Cardiac muscle cell (in vitro differentiated cells and primary cell): Measurements from ENCODE around the gene ADAMTS12. TPM values are rescaled to one million over a fixed set of nuclear protein-coding genes. Genes with fewer than 3 reads are reported as not detected.
A peak's percentile ranks its signal among the peaks of the same experiment; 100 is the strongest.

Experiments
- DNase-seq, 2 donors: peaks; one replicate each; pipeline versions ENCODE4 v3.0.0 to v3.0.0-alpha.2; 2010 to 2017; ENCODE audit warnings: low read depth in 1 of 2, low spot score in 1 of 2
- H3K27ac ChIP-seq: fragments of 200-600 bp; sonication (generic); 2 replicates; pipeline ENCODE4 v1.5.1; 2016
- H3K27me3 ChIP-seq: fragments of 200-600 bp; sonication (generic); 2 replicates; pipeline ENCODE4 v1.6.0; 2016; ENCODE audit warnings: control low read depth
- H3K36me3 ChIP-seq: fragments of 200-600 bp; sonication (generic); 2 replicates; pipeline ENCODE4 v1.5.1; 2016; ENCODE audit warnings: control low read depth
- H3K4me1 ChIP-seq: fragments of 200-600 bp; sonication (generic); 2 replicates; pipeline ENCODE4 v1.8.1; 2017; ENCODE audit warnings: low read depth, mild to moderate bottlenecking, mixed run types
- H3K4me3 ChIP-seq: fragments of 200-600 bp; sonication (generic); 2 replicates; pipeline ENCODE4 v1.5.1; 2016; ENCODE audit warnings: mild to moderate bottlenecking
- H3K9me3 ChIP-seq: fragments of 200-600 bp; sonication (generic); 2 replicates; pipeline ENCODE4 v1.5.1; 2017; ENCODE audit warnings: low read depth, mild to moderate bottlenecking, control low read depth
- polyA plus RNA-seq: library from polyadenylated mRNA; unstranded; fragments of >200 nt; fragmentation: Nextera tagmentation; extraction: Ambion mirVana; gene quantifications from 2 replicates; pipeline ENCODE4 v1.2.1, GENCODE V29; 2016
- total RNA-seq: library from RNA; depleted of rRNA; stranded (reverse); fragments of >200 nt; gene quantifications from 2 replicates; pipeline ENCODE4 v1.2.3, GENCODE V29; 2016
- TF ChIP-seq, protein P1 (sequence below): IDR thresholded peaks from 2 replicates; pipeline ENCODE4 v1.5.1; 2012; ENCODE audit warnings: low read depth, mild to moderate bottlenecking, low read length

ADAMTS12 gene
- total and polyA plus RNA-seq, 2 experiments from 2014 or later, result 29.3 to 48.4 TPM

DNA sequence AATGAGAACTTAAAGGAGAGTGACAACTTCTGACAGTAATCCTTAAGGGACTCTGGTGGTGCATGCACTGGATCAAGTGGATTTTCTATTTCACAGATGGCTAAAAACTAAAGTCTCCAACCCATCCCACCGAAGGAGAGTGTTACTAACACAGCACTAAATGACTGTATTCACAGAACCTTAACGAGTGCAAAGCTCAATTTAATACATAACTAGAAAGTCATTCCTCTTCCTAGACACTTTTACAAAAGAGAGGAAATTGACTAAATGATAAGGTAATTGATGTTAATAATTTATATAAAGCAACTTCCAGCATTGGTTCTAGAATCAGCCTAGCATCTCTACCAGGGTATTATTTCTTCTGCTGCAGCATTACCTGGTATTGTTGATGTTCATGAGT lies 189.8 kb downstream of the ADAMTS12 start:
- Histone ChIP-seq H3K4me3 (no peak overlapping the region), H3K27ac (no peak overlapping the region), H3K4me1 (no peaks in the 10 kb centered on the region), H3K27me3 (no peaks in the 10 kb centered on the region), H3K36me3 (no peaks in the 10 kb centered on the region), H3K9me3 (no peaks in the 10 kb centered on the region)
- DNase-seq, result no peak
- TF ChIP-seq, protein P1, sequence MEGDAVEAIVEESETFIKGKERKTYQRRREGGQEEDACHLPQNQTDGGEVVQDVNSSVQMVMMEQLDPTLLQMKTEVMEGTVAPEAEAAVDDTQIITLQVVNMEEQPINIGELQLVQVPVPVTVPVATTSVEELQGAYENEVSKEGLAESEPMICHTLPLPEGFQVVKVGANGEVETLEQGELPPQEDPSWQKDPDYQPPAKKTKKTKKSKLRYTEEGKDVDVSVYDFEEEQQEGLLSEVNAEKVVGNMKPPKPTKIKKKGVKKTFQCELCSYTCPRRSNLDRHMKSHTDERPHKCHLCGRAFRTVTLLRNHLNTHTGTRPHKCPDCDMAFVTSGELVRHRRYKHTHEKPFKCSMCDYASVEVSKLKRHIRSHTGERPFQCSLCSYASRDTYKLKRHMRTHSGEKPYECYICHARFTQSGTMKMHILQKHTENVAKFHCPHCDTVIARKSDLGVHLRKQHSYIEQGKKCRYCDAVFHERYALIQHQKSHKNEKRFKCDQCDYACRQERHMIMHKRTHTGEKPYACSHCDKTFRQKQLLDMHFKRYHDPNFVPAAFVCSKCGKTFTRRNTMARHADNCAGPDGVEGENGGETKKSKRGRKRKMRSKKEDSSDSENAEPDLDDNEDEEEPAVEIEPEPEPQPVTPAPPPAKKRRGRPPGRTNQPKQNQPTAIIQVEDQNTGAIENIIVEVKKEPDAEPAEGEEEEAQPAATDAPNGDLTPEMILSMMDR, result no peak

DNA sequence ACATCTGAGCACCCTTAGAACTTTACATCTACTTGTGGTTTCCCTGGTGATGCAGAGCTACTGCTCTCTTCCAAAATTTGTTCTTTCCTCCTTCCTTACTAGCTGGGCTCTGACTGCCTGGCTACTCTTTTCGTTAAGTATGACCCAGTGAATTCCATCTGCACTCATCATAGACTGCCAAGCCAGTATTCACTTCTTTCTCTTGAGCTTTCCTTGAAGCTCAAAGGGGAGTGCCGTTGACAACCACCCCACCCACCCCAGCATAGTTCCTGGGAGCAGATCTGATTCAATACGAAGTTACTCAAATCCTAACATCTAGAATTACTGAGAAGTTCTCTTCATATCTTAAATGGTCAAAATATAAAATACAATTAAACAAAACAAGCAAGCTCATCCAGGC lies 190.5 kb downstream of the ADAMTS12 start:
- no peaks in the 10 kb centered on the region for H3K4me1 ChIP-seq
- no peak overlapping the region for H3K27ac ChIP-seq
- TF ChIP-seq, protein P1, result no peak

DNA sequence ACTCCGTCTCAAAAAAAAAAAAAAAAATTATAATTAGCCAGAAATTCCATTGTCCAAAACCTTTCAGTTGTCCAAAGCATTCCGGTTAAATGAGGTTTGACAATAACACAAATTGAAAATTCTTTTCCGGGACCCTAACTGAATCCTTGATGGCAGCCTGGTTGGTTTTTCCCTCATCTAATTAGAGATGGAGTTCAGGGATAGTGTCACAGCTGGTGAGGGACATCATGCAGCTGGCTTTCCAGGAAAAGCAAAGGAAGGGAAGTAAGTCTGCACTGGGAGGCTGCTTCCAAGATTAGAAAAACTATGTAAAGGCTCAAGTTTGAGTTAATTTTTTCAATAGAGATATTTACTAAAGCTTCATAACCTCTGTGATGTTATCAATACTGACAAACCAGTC lies 195.4 kb downstream of the ADAMTS12 start:
- H3K27ac ChIP-seq, result peak overlapping the region; percentile 25

More for the DNA sequence above, 190.5 kb downstream of the ADAMTS12 start:
- Histone ChIP-seq H3K36me3 (no peaks in the 10 kb centered on the region), H3K9me3 (no peaks in the 10 kb centered on the region), H3K4me3 (no peak overlapping the region), H3K27me3 (no peaks in the 10 kb centered on the region)
- DNase-seq, result no peak

DNA sequence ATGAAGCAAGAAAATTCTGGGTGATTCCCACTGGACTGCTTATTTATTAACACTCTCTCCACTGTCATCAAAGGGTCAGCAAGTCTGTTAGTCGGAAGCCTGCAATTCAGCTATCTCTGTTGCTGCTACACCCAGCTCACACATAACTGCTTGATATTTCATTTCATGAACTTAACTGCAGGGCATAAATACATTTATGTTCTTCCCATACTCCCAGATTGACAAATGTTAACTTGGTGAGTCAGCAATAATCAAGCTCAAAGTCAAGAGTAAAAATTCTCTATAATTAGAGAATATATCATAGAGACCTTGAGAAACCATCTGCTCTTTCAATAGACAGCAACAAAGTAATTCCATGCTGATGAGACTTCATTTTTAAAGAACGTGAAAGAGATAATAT lies 198.8 kb downstream of the ADAMTS12 start:
- DNase-seq, result no peak
- no peaks in the 10 kb centered on the region for H3K9me3 ChIP-seq
- H3K27ac ChIP-seq, result no peak overlapping the region
- H3K27me3 ChIP-seq, result no peaks in the 10 kb centered on the region
- TF ChIP-seq, protein P1, result no peak
- H3K36me3 ChIP-seq, result no peaks in the 10 kb centered on the region
- H3K4me1 ChIP-seq, result peaks cover 12% of the 10 kb centered on the region
- no peak overlapping the region for H3K4me3 ChIP-seq

More for the DNA sequence above, 195.4 kb downstream of the ADAMTS12 start:
- Histone ChIP-seq H3K27me3 (no peaks in the 10 kb centered on the region), H3K4me1 (no peaks in the 10 kb centered on the region), H3K9me3 (no peaks in the 10 kb centered on the region), H3K4me3 (no peak overlapping the region), H3K36me3 (no peaks in the 10 kb centered on the region)
- TF ChIP-seq, protein P1, result no peak
- DNase-seq, result no peak

DNA sequence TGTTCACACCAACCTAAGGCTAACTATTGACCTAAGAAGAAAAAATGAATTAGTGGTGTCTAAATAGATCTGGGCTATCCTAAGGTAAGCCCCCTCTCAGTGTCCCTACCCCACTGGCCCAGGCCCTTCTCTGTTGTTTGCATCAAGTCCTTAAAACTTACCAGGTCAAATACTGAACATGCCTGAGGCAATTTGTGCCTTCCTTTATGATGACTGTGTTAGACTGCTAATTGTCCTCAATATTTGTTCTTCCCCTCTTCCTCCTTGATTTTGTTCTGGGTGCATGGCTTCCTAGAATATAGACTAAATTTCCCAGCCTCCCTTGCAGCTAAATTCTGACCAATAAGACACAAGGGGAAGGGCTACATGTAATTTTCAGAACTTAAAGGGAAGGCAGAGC lies 199.9 kb downstream of the ADAMTS12 start:
- Histone ChIP-seq H3K9me3 (no peaks in the 10 kb centered on the region), H3K4me3 (no peak overlapping the region), H3K36me3 (no peaks in the 10 kb centered on the region), H3K27me3 (no peaks in the 10 kb centered on the region), H3K4me1 (peaks cover 12% of the 10 kb centered on the region), H3K27ac (no peak overlapping the region)
- no peak for DNase-seq
- TF ChIP-seq, protein P1, result no peak
